DMS153 treated with DMSO at 0.1 percent for 48 hours (cell line): ENCODE data around the gene CAPN1.

Source experiments
- DNase-seq: peaks from one replicate; lab custom pipeline; 2025; ENCODE audit not compliant: unreplicated experiment; lab: John Stamatoyannopoulos, UW

CAPN1 gene

DNA sequence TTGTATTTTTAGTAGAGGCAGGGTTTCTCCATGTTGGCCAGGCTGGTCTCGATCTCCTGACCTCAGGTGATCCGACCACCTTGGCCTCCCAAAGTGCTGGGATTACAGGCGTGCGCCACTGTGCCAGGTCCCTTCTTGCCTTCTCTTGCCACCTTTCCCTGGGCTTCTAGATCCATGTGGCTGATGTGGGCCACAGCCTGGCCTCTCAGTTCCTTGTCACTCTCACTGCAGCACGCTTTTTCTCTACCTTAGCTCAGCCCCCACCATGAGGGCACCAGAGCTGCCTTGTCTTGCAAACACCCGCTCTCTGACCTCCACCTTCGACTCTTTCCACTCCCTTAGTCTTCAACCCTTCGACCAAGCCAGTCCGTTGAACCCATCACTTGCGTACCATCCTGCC lies 7.5 kb downstream of the CAPN1 start:
- DNase-seq = no peak

DNA sequence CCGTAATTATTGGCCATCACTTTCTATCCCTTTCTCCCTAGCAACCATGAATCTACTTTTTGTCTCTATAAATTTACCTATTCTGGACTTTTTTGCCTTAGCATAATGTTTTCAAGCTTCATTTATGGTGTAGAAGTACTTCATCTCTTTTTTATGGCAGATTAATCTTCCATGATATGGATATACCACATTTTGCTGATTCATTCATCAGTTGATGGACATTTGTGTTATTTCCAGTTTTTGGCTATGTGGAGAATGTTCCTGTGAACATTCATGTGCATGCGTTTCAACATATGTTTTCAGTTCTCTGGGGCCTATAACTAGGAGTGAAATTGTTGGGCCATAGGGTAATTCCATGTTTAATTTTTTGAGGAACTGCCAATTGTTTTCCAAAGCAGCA lies 12.8 kb downstream of the CAPN1 start:
- no peak for DNase-seq

DNA sequence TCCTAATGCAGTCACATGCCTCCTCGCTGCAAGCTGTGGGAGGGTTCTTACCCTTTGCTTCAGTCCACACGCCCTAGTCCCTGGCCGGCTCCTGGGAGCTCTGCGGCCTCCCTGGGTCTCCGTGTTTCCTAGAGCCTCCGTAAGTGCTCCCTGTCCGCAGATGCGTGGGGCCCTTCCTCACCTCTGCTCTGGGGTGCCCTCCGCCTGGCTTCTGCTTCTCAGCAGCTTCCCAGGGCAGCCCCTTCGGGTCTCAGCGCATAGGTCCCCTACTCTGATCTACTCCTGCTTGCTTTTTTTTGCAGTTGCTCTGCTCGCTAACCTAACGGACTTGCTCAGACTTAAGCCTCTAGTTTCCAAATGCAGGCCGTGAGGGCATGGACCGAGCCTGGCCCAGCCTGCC lies 22.4 kb downstream of the CAPN1 start:
- no peak for DNase-seq

DNA sequence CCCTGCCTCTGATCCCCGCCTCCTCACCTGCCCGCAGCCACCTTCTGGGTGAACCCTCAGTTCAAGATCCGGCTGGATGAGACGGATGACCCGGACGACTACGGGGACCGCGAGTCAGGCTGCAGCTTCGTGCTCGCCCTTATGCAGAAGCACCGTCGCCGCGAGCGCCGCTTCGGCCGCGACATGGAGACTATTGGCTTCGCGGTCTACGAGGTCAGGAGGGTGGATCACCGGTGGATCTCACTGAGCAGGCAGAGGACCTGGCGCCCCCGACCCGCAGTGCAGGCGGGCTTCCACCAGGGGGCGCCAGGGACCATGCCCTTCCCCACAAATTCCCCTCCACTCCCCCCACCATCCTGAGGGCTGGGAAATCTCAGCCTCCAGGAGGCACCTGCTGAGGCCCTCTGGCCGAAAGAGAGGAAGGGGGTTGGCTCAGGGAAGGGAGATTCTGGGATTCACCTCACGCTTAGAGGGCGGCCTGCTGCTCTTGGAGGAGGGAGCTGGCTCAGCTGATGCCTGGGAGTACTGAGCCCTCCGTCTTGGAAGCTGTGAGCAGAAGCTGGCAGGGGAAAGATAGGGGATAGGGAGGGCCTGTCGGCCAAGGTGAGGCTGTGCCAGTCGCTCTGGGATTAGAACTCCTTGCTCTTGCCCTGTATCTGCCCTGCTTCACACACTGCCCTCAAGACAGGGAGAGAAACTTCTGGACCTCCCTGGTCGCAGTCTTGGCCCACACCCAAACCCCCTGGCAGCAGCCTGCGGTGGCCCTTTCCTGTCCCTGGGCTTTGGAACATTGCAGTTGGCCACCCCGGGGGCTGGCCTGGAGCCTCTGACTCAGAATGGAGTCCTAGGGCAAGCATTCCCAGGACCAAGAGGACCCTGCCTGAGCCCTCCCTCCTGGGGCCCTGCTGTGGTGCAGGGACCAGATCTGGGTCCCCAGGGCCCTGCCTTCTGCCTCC lies 23.2 kb downstream of the CAPN1 start:
- no peak for DNase-seq

DNA sequence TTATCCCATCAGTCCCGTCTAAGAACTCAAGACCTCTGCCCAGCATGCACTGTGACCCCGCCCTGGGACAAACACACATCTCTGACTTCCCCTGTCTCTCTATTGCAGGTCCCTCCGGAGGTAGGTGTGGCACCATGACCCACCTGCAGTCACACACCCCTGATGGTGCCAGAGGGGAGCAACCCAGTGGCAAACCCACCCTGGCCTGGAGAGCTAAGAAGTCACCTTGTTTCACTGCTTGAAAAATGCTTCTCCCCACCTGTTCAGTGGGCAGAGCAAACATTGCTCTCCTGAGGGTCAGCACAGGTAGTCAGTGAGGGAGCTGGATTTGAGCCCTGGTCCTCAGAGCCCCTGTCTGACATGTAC lies 23.9 kb downstream of the CAPN1 start:
- DNase-seq = no peak

DNA sequence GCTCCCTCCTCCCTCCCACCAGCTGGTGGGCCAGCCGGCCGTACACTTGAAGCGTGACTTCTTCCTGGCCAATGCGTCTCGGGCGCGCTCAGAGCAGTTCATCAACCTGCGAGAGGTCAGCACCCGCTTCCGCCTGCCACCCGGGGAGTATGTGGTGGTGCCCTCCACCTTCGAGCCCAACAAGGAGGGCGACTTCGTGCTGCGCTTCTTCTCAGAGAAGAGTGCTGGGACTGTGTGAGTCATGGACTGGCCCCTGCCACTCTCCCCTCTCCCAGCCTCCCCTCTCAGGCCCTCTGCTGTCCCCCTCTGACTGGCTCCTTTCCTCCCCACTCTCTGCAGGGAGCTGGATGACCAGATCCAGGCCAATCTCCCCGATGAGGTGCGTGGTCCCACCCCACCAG lies 24.7 kb downstream of the CAPN1 start:
- DNase-seq = no peak

DNA sequence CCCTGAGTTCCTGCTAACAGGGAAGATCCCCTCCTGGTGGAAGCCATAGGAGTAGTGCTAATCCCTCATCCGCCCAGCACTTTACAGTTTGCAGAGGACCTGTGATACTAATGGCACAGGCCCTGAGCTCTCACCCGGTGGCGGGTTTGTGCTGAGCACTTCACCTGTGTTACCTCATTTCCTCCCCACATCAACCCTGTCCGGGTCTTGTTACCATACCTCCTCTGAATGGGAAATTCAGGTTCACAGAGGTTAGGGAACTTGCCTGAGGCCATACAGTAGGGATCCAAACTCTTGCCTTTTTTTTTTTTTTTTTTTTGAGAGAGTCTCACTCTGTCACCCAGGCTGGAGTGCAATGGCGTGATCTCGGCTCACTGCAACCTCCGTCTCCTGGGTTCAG lies 25.2 kb downstream of the CAPN1 start:
- no peak for DNase-seq

DNA sequence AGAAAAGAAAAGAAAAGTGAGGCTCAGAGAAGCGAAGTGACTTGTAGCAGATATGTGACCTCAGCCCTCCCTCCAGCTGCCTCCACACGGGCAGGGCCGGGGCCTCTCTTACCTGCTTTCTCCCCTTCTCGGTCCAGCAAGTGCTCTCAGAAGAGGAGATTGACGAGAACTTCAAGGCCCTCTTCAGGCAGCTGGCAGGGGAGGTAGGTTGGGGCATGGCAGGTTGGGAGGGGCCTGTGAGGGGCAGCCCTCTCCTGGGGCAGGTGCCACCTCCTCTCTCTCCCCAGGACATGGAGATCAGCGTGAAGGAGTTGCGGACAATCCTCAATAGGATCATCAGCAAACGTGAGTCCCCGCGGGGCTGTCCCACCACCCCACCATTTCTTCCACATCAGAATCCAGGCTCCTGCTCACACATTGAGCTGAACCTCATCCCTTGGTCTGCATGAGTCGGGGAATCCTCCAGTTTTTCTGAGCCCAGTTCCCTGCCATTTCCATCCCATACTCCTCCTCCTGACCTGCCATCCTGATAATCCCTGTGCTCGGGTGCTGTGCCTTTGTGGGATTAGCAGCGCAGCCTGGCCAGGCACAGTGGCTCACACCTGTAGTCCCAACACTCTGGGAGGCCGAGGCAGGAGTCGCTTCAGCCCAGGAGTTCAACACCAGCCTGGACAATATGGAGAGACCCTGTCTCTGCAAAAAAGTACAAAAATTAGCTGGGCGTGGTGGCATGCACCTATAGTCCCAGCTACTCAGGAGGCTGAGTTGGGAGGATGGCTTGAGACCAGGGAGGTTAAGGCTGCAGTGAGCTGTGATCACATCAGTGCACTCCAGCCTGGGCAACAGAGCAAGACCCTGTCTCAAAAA lies 26.4 kb downstream of the CAPN1 start:
- DNase-seq = no peak

DNA sequence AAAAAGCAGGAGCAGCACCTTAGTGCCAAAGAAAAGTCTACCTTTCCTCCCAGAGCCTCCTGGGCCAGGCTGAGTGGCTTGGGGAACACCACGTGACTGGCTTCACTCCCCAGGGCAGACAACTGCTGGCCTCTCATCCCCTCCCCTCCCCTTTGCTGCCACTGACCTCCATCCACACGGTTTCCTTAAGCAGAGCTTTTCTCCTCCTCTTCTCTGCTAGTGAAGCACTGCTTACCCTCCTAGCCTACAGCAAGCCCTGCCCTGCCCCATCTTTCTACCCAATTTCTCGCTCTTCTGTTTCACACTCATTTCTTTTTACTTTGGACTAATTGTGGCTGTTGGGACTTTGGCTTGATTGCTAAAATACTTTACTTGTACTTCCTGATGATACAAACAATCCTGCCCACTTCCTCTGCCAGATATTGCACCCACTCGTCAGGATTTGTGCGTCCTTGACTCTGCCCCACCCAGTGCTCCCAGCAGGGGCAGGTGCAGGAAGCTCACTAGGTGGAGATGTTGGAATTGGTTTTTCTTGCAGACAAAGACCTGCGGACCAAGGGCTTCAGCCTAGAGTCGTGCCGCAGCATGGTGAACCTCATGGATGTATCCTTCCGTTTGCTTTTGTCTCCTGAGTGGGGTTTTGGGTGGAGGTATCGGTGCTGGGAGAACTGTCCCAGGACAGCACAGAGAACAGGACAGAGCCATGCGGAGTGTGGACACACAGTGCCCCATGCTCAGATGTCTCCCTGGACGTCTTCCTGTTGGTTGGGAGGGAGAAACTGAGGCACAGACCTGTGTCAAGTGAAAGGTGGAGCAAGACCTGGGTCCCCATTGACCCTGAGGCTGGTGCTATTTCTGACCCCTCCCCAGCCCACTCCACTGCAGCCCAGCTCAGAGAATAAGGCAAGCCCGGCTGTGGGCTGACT lies 27.3 kb downstream of the CAPN1 start:
- DNase-seq = no peak

DNA sequence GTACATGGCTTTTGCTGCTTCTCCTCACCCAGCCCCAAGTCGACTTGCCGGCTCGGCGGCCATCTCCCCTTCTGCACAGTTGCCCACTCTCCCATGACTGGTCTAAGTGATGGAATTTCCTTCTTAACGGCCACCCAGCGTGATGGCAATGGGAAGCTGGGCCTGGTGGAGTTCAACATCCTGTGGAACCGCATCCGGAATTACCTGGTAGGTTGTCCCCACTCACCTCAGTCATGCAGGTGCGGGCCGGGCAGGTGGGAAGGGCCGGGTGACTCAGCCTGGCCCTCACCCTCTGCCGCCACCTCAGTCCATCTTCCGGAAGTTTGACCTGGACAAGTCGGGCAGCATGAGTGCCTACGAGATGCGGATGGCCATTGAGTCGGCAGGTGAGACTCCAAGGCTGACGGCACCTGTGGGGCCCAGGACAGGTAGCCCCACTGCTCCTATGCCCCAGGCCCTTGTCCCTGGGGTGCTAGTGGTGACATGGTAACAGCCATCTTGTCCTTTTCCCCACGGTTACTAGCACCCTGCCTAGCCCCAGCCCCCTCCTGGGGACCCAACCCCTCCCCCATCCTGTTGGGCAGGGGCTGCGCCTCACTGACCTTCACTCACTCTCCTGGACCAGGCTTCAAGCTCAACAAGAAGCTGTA lies 28.1 kb downstream of the CAPN1 start:
- no peak for DNase-seq

DNA sequence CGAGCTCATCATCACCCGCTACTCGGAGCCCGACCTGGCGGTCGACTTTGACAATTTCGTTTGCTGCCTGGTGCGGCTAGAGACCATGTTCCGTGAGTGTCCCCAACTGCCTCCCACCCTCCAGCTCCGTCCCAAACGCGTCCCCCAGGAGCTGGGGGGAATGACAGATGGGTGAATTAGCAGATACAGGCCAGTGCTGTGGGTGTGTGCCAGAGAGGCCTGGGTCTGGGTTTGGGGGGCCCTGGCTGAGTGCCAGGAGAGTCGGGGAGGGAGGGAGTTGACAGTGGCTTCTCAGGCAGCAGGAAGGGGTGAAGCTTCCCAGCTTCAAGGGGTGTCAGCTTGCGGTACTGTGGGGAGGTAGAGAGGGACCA lies 28.6 kb downstream of the CAPN1 start:
- DNase-seq = no peak

DNA sequence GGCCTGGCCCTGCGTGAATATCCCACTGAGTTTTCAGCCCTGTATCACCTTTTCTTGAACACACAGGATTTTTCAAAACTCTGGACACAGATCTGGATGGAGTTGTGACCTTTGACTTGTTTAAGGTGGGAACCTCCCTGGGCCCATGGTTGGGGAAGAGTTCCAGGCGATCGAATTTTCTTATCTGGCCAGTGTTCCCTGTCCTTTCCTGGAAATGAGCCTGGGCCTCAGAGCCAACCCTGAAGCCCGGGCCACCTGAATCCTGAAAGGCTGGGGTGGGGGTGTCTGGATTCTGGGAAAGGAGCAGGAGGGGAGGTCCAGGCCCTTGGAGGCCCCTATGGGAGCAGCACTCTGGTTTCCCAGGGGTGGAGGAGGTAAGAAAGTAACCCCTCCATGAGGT lies 29.0 kb downstream of the CAPN1 start:
- DNase-seq = no peak

DNA sequence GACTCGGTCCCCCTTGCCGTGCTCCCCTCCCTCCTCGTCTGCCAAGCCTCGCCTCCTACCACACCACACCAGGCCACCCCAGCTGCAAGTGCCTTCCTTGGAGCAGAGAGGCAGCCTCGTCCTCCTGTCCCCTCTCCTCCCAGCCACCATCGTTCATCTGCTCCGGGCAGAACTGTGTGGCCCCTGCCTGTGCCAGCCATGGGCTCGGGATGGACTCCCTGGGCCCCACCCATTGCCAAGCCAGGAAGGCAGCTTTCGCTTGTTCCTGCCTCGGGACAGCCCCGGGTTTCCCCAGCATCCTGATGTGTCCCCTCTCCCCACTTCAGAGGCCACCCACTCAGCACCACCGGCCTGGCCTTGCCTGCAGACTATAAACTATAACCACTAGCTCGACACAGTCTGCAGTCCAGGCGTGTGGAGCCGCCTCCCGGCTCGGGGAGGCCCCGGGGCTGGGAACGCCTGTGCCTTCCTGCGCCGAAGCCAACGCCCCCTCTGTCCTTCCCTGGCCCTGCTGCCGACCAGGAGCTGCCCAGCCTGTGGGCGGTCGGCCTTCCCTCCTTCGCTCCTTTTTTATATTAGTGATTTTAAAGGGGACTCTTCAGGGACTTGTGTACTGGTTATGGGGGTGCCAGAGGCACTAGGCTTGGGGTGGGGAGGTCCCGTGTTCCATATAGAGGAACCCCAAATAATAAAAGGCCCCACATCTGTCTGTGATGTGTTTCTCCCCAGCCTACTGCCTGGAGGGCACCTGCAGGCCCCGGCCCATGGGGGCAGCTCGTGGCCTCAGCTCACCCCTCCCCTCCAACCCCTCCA lies 29.8 kb downstream of the CAPN1 start:
- DNase-seq = no peak

DNA sequence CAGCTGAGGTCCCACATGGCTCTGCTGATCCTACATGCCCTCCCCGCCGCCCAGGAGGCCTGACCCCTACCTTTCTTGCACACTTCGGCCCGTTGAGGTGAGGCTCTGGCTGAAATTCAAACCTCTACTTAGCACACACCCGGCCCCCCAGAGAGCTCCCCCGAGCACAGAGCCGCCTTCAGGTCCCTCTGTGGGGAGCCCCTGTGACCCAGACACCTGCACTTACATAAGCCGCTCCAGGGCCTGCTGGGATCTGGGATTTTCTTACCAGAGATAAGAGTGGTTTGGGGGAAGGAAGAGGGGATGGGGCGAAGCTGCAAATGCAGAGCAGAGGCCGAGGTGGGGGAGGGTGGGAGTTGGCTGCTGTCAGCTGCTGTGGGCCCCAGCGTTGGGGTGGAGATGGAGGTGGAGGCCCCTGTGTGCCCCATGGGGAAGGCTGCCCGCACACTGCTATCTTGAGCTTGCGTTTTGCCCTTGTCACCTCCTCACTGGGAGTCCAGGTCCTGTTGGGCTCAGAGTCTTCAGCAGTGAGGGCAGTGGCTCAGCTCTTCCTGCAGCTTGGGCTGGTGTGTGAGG lies 30.6 kb downstream of the CAPN1 start:
- no peak for DNase-seq

DNA sequence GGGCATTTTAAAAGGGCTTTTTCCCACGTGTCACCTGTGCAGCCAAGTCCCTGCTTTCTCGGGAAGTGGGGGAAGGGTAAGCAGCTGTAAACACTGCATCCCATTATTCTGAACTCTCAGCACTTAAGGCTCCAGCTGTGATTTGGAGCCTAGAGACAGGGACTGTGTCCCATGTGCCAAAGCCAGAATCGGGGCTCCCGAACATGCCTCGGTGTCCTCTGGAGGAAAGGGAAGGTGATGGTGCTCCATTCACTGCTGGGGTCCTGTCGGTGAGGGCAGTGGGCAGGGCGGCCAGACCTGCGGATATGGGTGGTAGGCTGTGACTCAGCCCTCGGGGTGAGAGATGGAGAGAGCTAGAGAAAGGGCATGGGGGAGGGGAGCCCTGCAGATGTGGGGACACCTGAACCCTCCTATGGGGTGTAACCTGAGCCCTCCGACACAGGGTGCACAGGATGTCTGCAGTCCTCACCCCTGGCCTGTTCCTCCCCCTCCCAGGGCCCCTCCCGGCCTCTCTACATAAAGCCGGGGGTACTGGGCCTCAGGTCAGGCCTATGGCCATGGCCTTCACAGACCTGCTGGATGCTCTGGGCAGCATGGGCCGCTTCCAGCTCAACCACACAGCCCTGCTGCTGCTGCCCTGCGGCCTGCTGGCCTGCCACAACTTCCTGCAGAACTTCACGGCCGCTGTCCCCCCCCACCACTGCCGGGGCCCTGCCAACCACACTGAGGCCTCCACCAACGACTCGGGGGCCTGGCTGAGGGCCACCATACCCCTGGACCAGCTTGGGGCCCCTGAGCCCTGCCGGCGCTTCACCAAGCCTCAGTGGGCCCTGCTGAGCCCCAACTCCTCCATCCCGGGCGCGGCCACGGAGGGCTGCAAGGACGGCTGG lies 31.8 kb downstream of the CAPN1 start:
- no peak for DNase-seq

DNA sequence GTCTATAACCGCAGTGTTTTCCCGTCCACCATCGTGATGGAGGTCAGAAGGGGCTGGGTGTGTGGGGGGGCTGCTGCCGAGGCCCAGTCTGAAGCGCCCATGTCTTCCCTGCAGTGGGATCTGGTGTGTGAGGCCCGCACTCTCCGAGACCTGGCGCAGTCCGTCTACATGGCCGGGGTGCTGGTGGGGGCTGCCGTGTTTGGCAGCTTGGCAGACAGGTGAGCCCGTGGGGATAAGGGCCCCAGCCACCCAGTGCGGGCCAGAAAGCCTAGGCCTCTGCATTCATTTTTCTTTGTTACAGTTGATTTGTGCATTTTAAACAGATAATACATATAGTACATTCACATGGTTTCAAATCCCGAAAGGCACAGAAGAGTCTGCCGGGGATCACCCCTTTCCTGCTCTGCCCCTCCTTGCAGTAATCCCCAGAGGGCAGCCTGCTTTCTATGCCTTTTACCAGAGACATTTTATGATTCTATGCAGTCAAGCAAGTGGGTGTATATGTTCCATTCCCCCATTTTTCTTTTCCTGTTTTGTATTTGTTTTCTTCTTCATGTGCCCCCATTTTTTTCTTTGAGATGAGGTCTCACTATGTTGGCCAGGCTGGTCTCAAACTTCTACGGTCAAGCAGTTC lies 32.6 kb downstream of the CAPN1 start:
- DNase-seq = no peak

DNA sequence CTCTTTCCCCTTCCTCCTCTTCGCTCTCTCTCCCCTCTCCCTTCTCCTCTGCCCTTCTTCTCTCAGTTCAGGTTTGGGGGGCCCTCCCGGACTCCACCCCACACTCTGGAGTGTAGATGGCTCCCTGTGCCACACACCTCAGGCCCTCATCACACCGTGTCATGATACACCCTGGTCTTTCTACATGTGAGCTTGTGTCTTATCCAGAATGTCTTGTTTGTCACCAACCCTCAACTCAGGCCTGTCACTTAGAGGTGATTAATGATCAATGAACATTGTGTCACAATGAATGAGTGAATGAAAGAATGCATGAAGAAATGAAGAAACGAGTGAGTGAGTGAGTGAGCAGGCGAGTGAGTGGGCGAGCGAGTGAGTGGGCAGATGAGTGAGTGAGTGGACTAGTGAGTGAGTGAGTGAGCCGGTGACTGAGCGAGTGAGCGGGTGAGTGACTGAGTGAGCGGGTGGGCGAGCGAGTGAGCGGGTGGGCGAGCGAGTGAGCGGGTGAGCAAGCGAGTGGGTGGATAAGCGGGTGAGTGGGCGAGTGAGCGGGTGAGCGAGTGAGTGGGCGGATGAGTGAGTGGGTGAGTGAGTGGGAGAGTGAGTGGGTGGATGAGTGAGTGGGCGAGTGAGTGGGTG lies 33.8 kb downstream of the CAPN1 start:
- no peak for DNase-seq

DNA sequence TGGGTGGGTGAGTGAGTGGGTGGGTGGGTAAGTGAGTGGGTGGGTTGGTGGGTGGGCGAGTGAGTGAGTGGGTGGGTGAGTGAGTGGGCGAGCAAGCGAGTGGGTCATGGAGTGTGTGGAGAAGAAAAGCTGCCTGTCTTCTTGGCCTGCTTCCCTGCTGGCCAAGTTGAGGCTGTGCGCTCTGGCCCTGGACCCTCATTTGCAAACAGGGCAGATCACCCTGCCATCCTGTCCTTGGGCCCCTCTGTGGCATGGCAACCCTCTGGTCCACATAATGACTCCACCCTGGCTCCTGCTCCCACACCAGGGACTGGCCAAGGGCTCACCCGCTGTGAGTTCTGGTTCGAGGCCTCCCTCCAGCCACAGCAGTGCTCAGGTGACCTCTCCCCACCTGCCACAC lies 35.1 kb downstream of the CAPN1 start:
- no peak for DNase-seq
